IPS-NIHi11 (cell line): ENCODE data around the gene TRABD2A.

Source experiments
- DNase-seq: peaks from one replicate; pipeline ENCODE4 v3.0.0; 2012; ENCODE audit warnings: mixed read lengths, low spot score

The TRABD2A gene

DNA sequence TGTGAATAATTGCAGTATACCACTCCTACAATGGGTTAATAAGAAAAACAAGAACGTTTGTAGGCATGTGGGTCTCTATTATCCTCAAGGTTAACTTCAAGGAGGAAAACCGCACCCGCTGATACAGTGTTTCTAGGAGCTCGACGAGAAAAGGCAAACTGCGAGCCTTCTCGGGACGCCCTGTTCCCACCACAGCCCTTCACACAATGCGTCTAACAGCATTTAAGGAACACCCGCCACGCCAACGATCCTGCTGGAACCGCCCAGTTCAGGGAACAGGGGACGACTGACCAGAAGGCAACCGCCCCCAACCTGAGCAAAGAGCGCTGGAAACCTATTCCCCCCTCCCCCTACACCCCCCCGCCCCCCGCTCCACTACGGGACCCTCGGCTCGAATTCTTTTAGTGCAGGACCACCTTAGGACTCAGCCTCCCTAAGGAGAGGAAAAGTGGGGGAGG lies 23.9 kb upstream of the TRABD2A start:
- peak; percentile 66 for DNase-seq

DNA sequence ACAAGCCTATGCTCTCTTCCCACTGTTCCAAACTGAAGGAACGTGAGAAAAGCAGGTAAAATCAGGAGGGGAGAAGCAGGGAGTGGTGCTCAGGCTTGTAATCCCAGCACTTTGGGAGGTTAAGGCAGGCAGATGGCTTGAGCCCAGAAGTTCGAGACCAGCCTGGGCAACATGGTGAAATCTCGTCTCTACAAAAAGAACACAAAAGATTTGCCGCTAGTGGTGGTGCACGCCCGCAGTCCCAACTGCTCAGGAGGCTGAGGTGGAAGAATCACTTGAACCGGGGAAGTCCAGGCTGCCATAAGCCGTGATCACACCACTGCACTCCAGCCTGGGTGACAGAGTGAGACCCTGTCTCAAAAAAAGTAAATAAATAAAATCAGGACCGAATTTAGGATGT lies 23.3 kb upstream of the TRABD2A start:
- DNase-seq: no peak

DNA sequence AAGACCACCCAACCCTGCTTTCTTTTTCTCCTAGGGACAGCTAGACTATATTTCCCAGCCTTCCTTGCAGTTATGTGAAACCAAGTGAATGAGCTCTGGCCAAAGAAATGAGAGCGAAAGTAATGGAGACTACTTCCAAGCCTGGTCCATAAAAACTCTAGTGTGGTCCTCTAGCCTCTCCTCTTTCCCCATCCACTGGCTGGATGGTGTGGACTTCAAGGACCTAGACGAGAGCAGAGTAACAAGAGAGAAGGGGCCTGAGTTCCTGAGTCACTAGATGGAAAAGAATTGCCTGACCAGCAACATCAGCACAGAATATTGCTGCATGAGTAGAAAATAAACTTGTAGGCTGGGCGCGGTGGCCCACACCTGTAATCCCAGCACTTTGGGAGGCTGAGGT lies 21.6 kb upstream of the TRABD2A start:
- DNase-seq: no peak

DNA sequence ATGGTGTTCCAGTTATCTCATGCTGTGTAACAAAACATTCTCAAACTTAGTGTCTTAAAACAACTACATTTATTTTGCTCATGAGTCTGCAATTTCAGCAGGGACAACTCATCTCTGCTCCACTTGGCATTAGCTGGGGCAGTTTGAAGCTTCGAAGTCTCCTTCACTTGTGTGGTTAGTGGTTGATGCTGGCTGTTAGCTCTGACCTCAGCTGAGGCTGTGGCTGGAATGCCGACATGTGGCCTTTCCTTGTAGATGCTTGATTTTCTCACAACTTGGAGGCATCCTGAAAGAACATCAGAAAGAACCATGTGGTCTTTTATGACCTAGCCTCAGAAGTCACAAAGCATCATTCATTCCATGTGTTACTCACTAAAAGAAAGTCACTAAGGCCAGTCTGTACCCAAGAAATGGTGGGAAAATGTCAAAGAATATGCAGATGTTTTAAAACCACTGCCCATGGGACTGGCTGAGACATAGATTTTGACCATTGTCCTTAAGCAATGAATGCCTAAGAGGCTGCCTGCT lies 20.8 kb upstream of the TRABD2A start:
- no peak for DNase-seq

DNA sequence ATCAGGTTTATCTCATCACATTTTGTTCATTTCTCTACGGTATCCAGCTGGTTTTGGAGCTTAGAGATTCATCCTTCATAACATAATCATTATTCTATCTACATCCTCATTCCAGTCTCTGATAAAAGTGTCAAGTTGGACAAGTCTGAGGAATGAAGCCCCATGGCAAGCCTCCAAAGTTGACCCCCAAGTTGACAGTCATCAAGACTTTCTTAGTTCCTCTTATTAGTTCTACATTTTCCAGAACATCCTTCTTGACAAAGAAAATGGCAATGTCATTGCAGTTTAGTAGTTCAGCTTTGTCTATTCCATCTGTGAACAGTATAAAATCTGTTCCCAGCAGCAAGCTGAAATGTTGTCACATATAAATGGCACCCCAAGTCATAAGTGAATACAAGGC lies 20.1 kb upstream of the TRABD2A start:
- DNase-seq: no peak

DNA sequence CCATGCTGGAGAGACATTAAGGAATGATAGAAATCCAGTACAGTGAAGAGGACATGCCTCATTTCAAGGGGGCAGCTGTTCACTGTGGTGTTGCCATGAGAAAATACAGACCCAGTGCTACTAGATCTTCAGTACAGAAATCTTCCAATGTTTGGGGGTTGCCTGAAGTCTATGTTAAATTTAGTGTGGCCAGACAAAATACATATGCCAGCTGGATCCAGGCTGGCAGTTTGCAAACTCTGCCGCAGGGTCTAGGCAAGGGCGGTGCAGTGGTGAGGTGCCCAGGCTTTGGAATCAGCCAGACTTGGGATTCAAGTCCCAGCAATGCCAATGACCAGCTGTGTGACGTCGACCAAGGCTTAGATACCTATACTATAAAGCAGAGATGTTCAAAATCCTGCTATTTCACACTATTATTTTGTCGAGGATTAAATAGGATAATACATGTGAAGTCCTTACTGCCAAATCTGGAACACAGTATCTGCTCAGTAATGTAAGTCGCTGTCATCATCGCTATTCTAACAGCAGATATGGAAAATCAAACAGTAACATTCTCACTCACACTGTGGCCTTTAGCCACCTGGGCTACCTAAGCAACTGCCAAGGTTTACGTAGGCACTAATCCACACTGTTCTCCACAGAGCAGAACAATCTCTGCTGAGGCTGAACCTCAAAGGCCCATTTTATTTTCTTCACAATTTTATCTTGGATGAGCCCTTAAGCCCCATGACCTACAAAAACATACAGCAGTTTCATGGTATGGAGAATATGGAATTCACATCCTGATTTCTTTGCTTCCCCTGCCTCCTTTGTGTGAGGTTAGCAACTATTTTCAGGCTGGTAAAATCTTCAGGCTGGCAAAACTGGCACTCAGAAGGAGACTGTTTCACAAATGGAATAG lies 18.7 kb upstream of the TRABD2A start:
- DNase-seq: no peak

DNA sequence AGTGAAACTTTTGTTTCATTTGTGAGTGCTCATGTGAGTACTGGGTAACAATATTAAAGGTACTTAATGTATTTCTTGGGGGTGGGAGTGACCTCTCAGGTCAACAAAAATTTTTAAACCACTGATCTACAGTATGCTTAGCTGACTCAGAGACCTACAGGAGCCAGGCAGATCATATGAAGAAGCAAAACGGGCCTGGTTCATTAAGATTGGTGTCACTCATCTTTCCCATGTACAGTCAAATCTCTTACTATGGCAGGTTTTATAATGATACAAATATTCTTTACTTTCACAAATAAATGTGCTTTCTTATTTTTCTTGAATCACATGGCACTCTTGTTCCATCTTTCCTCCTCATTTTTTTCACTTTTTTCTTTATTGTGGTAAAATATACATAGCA lies 16.9 kb upstream of the TRABD2A start:
- no peak for DNase-seq

DNA sequence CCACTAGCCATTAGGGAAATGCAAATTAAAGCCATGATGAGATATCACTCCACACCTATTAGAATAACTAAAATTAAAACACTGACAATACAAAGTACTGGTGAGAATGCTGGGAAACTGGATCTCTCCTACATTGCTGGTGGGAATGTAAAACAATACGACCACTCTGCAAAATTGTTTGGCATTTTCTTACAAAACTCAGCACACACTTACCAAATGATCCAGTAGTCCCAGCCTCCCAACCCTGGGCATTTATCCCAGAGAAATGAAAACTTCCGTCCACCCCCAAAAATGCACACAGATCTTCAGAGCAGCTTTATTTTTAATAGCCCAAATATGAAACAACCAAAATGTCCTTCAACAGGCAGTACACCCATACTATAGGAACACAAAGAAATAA lies 15.7 kb upstream of the TRABD2A start:
- no peak for DNase-seq

DNA sequence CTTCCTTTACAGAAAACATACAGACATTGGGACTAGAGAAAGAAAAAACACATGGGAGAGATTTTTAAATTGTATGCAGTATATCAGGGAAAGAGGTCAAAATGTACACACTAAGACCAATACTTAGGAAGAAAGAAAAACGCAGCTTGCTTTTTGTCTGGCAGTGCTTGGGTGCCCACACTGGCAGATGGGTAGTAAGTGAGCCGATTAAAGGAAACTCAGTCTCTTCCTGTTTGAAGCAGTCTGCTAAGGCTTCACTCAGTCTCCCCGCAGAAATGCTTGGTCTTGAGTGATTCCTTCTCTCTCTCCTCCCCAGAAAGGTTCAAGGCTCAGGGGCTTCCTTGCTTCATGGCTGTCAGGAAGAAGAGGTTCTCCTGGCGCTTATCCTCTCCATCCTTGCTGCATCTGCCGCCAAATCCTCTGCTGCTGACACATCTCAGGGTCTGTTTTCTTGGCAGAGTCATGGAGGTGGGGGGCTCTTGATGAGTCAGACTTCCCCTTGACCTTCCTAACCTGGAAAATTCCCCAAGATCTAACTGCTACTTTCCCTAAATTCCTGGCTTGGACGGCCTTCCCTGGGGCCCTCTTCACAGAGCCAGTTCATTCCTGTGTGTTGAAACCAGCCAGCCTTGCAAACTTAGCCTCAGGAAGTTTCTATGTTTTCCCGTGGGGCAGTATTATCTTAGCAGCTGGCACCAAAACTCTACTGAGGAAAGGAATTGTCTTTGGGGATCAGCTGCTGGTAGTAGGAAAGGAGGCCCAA lies 14.1 kb upstream of the TRABD2A start:
- DNase-seq: no peak

DNA sequence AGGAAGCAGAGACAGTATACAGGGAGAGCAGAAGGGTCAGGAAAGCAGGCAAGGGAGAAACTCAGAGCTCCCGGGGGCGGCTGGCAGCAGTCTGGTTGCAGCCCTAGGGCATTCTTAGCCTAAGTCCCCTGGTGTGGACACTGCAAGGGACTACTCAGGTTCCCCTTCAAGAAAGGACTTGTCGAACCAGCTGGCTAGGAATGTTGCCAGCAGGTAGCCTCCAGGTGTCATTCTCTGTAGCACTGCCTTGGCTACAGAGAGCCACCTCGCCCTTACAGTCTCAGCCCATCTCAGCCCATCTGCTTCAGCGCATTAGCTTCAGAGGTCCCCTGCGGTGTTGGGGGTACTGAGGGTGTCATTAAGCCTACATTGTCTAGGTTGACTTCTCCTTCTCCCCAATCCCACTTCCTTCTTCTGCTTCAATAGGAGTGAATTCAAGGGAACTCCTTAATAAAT lies 13.3 kb upstream of the TRABD2A start:
- DNase-seq: peak; percentile 52

DNA sequence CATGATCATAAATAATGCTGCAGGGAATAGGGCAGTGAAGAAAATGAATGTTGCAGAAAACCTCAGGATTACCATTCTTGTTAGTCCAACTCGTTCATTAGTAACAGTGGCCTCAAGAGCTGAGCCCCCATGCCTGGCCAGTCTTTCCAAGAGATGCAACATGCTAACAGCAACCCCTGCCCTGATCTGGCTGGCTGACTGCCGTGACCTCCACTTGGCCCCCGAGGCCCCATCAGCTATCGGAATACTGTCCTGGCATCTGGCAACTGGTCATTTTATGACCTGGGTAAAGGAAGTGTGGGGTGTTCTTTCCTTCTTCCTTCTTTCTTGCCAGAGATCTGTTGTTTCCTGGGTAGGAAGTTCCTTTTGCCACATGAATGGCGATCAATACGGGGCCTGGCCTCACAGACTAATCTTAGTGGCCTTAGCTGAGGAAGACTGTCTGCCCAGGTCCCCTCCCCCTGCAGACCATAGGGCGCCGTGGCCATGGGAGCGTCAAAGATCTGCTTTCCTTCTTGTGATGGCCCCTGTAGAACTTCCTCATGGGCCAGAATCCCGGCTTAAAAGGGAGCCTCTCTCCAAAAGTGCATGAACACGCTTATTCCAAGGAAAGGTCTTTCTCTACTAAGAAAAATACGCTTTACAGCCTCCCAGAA lies 10.6 kb upstream of the TRABD2A start:
- DNase-seq: no peak

DNA sequence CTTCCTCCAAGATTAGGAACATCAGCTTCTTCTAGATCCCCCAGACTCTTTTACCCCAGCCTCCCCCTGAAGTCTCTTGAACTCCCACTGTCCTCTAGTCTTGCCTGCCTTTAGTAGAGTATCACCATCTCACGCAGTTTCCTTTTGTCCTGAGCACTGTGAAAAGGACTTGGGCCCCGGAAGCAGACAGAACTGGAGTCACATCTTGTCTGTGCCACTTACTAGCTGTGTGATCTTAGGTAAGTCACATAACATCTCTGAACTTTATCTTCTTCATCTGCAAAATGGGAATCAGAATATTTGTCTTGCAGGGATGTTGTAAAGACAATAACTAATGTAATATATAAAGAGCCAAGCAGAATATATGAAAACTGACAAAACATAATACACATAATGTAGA lies 8.4 kb upstream of the TRABD2A start:
- no peak for DNase-seq

DNA sequence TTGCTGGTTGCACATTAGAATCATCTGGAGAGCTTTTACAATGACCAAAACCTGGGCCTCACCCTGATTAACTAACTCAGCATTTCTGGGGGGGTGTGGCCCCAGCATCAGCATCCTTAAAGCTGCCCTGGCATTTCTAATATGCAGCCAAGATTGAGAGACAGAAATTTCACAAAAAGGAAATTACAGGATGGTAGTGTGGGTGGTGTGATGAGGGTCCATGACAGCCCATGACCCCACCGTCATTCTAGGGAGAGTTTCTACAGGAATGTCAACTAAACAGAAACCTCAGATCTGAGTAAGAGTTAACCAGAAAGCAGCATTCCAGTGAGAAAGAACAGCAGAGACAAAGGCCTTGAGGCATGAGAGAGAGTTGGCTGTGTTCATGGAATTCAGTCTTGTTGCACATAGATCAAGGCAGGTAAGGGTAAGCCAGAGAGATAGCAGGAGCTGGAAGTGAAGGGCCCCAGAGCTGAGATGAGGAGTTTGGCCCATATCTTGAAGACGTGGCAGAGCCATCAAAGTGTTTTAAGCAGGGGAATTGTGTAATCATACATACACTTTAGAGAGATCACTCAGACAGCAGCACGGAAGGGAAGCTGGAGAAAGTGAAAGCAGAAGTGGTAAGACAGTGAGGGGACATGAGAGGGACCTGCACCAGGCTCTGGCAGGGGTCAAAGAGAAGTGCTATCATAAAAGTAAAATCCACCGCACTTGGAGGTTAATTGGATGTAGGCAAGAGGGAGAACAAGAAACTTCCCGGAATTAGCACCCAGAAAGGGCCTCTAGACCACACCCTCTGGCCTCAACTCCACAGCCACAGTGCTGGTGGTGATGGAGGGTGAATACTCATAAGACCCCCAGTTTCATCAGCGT lies 7.8 kb upstream of the TRABD2A start:
- no peak for DNase-seq

DNA sequence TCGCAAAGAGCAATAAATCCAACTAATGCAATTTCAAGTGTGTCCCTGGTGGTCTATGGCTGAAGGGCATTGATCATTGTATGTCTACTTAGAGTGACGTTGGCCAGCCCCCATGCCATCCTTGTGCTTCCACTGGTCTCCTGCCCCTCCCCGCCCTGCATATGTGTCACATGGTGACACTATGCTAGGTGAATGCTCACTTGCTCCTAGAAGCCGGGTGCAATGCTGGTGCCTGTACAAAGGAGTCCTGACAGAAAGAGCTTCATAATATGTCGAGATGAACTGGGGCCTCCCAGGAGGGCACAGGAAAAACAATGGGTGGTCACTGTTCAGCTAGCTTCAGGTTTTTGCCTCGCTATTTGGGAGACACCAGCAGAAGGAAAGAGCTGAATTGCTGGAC lies 5.9 kb upstream of the TRABD2A start:
- no peak for DNase-seq

DNA sequence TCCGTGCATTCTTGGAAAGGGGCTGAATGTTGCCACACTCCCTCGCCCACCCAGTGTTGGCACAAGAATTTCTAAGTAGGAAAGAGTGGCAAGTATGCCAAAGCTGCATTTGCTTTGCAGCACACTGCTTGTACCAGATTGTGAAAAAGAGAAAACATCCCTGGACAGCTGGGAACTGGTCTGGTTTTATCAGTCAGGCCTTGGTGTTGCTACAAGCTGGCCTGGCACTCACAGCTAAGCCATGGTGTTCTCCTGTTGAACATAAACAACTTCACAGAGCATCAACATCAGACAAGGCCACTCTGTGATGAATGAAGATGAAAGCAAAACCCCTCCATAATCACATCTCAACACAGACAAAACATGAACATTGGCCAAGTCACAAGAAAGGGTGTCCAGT lies 4.2 kb upstream of the TRABD2A start:
- no peak for DNase-seq

DNA sequence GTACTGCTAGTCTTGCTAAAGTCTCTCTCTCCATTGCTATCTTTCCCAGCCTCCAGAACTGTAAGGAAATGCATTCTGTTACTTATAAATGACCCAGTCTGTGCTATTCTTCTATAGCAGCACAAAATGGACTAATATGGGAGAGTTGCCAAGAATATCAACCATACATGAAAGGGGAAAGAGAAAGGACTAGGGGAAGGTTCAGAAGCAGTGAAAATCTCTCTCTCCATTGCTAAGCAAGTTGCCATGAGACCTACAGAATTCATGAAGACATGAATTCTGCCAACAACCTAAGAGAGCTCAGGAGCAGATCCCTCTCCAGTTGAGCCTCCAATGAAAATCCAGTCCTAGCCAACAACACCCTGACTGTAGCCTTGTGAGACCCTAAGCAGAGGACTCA lies 3.6 kb upstream of the TRABD2A start:
- DNase-seq: no peak

DNA sequence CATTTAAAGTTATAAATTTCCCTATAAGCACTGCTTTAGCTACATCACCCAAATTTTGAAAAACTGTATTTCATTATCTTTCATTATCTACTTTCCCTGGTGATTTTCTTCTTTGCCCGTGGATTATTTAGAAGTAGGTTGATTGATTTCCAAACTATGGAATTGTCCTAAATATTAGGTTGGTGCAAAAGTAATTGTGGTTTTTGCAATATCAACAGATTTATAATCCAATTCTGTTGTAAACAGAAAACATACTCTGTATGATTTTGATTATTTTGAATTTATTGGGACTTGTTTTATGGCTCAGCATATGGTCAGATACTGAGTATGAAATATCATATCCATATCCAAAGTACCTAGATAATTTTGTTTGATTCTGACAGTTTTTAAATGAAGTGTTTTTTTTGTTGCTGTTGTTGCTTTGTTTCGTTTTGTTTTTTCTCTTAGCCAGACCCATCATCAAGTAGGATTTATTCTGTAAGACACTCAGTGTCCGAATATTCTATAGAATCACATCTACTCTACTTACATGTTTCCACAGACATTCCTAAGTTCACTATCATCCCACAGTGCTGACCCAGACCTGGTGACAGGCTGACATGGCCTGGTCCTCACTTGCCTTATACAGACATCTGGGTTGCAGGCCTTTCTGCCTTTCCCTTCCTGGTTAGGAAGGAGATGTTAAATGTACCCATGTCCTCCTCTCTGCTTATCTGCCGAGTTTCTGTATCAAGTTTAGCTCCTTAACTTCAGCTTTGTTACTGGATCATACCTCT lies 2.1 kb upstream of the TRABD2A start:
- no peak for DNase-seq

DNA sequence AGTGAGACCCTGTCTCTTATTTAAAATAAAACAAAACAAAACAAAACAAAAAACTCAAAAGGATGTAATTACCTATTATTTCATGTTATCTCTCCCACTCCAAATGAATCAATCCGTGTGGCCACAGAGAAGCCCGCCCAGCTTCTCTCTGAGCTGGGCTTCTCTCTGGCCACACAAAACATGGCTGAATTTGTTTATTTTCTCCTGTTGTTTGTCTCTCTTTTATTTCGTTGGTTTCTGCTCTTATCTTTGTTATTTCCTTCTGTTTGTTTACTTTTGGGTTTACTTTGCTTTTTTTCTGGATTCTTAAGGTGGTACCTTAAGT lies 1.5 kb upstream of the TRABD2A start:
- no peak for DNase-seq

DNA sequence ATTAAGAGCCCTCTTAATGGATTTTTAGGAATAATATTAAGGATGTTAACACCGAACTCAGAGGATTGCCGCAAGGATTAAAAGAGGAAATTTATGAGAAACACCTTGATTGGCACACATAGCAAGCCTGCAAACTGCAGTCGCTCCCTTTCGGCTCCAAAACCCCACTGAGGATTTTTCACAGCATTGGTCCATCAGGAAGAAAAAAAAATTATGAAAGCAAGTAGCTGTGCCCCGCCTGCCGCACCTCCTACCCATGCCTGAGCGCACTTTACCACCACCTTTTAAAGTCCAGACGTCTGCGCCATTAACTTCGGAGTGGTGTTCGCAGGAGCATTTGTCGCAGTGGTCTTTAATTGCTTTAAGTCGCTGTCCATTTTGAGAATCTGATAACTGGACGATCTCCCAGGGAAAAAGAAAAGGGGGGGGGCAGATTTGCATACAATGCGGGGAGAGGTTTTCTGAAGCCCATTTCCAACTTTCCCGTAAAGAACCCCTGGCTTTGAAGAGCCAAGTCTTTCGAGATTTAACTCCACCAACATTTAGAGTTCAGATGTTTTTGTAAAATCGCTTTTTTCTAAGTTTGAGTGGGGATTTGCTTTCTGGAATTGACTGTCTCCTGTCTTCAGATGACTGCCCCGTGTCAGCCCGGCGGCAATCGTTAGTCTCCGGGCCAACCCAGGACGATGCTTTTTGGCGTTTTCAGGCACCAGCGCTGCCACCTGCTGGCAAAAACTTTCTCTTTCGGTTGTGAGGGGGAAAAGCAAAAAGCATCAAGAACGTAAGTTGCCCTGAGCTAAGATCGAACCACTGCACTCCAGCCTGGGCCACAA lies 913 bp upstream of the TRABD2A start:
- peak; percentile 81 for DNase-seq

DNA sequence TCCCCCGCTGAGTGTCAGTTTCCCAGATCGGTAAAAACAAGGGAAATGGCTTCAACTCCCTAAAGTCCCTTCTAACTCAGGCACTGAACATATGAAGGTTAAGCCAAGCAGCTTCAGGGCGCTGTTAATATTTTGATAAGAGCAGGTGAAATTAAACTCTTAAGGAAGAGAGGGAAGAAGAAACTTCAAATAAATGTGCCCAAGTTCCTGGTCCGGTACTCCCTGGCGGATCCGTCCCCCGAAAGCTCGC lies 564 bp downstream of the TRABD2A start:
- no peak for DNase-seq
